ENCODE measurements around the gene MCCC1.
"Not testable (repeated sequence)": the region's sequence is repeated elsewhere in the genome, so short reads cannot be mapped to it uniquely, and the experiment has no call there.

The MCCC1 gene

DNA sequence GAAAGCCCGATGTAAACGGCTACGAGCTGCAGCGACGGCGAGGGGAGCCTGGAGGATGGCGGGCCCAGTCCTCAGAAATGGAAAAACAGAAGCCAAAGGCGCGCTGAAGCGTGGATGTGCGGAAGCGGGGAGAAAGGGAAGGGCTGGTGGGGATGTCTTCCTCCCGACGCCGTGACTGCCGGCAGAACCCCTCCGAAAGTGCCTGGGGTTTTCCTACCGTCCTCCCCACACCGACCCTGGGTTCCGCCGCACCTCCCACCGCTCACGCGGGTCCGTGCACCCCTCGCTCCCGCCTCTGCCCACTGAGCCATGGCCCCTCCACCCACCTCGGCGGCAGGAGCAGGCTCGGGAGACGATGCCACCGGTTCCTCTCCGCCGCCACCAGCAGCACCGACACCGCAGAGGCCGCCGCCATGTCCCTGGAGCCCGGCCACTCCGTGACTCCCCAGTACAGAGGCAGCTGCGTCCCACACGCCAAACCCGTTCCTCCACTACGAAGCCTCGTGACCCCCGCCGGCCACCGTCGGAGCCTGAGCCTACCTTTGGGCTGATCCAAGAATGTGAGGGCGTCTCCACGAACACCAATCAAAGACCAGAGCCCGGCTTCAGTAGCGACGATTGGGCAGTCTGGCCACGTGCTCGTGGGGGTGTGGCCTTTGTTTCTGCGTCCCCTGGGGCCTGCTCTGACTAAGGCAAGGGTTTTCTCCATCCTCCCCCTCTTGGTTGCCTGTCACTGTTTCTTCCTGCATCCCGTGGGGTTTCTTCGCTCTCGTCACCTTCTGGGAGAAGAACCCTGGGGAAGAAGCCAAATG, at the start of gene MCCC1:
Gene MCCC1, minus strand, starts transcription at position 471 of the 812 bp plus-strand sequence. Its CDS starts 56 bp downstream, at position 415.
- peak; percentile 92 to 98 for DNase-seq (ENCODE audit: low read depth in 1 of 2, low spot score in 1 of 2)

DNA sequence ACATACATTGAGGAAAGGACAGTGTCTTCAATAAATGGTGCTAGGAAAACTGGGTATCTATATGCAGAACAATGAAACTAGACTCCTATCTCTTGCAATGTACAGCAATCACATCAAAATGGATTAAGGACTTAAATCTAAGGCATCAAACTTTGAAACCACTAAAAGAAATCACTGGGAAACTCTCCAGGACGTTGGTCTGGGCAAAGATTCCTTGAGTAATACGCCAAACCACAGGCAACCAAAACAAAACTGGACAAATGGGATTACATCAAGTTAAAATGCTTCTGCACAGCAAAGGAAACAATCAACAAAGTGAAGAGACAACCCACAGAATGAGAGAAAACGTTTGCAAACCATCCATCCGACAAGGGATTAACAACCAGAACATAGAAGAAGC, 48.8 kb upstream of the MCCC1 start:
- DNase-seq (ENCODE audit: low read depth in 1 of 2, low spot score in 1 of 2), result no peak

DNA sequence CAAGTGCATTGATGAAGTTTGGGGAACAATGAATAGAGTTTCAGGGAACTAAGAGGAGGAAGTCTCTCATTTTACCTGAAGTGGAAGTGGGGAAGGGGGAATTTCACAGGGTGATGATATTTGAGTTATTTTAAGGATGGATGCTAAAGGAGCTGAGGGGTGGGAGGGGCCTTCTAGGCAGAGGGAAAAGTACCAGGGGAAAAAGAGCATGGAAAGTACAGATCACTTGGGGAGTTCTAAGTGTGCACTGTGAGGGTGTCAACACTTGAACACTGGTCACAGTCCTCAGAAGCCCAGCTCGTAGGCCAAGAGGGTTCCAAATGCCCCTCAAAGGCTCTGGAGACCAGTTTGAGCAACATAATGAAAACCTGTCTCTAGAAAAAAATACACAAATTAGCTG, 45.1 kb upstream of the MCCC1 start:
- DNase-seq (ENCODE audit: low read depth in 1 of 2, low spot score in 1 of 2), result no peak

DNA sequence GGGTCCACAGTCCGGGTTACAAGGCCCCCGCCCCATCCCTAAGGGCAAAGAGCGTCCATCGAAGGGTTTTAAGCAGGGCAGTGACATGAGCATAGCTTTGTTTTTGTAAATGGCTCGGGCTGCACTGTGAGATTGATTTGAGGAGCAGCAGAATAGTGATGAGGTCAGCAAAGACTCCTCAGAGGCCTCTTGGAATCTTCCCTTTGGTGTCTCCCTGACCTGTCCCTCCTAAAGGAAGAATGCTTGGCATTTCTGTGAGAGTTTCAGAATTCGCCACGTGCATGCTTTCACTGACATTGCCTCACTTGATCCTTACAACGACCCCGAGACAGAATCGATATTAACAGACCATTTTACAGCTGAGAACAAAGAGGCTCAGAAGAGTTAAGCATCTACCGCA, 42.9 kb upstream of the MCCC1 start:
- no peak for DNase-seq (ENCODE audit: low read depth in 1 of 2, low spot score in 1 of 2)

DNA sequence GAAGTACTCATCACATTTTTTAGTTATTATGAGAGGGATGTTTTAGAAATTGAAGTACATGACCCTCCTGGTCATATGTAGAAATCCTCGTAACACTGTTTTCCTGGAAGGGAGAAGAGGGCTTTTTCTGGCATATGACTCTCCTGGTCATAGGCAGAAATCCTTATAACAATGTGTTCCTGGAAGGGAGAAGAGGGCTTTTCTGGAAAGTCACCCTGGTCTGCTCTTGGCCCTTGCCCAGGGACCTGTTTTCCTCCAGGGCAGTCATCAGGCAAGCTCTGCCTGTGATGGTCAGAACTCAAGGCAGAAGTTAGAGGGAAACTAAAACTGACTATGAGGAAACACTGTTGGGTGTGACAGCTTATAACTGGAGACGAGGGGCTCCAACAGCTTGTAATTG, 35.5 kb upstream of the MCCC1 start:
- DNase-seq (ENCODE audit: low read depth in 1 of 2, low spot score in 1 of 2), result no peak

DNA sequence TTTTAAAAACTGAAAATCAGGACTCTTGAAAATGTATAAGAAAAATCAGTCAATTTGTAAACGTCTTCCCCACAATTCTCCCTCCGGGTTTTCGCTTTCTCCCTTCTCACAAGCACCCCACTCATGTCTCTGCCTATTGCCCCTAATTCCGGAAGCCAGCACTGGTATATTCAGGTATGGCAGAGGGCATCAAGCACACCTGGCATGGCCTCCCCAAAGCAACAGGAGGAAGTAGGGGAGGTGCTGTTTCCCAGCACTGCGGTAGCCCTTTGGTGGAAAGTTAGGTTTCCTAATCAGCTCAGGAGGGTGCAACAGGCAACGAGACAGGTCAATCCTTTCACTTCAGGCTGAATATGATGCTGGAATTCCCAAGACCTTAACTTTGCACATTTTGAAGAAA, 33.1 kb upstream of the MCCC1 start:
- no peak for DNase-seq (ENCODE audit: low read depth in 1 of 2, low spot score in 1 of 2)

DNA sequence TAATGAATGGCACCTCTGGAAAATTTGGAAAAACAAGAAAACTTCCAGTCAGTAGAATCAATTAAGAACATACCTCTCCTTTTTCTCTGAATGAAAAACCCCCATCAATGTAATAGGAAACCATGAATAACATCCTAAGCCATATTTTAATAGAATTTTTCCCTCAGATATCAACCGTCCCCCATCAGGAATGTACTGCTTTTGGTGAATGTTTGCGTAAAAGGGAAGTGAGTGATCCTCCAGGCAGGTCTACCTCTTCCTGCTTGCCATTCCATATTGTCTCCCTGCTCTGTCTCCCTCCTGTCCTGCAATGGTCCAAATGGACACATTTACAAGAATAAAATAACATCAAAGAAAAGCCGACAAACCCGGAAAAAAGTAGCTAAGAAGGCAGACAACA, 32.4 kb upstream of the MCCC1 start:
- no peak for DNase-seq (ENCODE audit: low read depth in 1 of 2, low spot score in 1 of 2)

DNA sequence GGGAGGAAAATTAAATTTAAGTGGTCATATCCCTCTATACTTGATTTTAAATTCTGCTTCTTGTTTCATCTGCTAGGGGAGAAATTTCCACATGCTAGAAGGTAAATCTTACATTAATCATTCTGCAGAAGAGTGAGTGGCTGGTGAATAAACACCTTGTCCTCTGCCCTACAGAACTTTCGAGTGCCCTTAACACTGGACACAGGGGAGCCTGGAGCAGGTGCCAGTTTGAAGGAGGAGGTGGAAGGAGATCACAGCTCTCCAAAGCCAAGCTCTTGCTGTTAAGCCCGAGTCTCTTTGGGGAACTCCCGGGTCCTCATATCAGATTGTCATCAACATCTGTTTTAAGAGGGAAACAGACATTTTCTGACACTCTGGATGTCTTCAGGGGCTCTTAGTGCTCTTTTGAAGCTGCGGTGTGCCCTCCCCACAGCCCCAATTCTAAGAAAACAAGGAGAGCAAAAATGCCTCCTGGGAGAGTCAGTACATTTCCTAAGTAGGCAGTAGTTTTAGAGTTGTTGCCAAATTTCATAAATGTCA, 32.0 kb upstream of the MCCC1 start:
- DNase-seq (ENCODE audit: low read depth in 1 of 2, low spot score in 1 of 2), result no peak

DNA sequence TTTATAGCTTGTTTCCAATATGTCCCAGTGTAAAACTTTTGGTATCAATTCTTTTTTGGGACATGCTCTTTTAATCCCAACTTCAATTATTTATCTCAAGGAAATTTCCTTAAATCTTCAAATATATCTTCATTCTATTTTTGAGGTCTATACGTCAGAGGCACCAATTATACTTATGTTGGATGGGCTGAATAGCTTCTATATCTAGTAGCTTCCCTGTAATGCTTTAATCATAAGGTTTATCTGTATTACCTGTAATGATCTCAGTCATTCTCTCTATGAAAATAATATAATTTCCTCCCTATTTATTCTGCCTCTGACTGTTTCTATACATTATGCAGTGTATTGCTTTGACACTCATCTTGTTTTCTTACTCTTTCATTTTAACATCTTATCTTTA, 29.9 kb upstream of the MCCC1 start:
- DNase-seq (ENCODE audit: low read depth in 1 of 2, low spot score in 1 of 2), result no peak

DNA sequence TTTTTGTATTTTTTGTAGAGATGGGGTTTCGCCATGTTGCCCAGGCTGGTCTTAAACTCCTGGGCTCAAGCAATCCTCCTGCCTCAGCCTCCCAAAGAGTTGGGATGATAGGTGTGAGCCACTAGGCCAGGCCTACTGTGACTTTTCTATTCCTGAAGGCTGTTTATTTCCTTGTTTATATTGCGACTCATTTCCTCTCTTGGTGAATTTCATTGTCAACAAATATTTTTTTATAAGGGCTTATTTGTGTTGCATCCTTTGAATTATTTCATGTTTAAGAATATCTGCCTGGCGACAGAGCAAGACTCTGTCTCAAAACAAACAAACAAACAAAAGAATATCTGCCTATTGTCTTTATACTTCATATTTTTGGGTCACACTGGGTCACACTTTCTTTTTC, 29.4 kb upstream of the MCCC1 start:
- no peak for DNase-seq (ENCODE audit: low read depth in 1 of 2, low spot score in 1 of 2)

DNA sequence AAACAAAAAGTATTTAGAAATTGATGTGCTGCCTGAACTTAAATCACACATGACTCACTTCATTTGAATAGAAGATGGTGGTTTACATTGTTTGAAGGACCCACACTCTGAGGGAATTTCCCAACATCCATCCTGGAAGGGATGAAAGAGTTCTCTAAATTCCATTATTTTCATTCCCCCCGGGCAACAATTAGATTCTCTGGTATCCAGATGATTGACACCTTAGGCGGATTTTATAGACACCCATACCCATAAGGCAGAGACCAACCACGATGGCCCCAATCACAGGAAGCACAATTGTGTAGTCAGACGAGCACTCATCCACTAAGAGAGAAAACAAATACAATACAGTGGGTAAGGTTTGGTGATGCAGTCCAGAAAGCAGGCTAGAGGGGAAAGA, 24.6 kb upstream of the MCCC1 start:
- DNase-seq (ENCODE audit: low read depth in 1 of 2, low spot score in 1 of 2), result no peak

DNA sequence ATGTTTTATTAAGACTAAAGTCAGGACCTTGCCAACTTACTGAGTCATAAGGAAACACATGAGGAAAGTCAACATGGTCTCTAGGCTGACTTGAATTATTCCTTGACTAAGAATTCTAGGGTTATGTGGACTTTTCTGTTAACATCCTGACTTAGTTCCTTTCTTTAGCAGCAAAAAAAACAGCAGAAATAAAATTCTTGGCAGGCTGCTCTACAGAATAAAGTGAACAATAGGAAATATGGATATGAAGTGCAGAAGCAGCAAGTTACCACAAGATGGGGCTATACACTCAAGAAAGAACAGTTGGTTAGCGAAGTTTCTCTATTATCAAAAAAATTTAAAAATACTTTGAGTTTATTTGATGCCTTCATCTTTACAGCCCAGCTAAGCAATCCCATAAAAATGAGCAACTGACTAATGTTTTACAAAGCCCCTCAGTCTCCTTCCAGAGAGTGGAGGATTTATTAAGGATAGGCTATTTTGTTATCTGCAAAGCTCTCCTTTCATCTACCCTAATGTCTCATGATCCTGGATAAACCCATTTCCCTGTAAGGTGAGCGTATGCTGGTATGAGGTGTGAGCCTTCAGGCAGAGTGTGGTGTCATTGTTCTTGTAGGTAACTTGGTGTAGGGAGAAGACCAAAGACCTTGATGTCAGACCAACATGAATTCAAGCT, 23.1 kb upstream of the MCCC1 start:
- DNase-seq (ENCODE audit: low read depth in 1 of 2, low spot score in 1 of 2), result peak in 1 of 2 donors; percentile 8

DNA sequence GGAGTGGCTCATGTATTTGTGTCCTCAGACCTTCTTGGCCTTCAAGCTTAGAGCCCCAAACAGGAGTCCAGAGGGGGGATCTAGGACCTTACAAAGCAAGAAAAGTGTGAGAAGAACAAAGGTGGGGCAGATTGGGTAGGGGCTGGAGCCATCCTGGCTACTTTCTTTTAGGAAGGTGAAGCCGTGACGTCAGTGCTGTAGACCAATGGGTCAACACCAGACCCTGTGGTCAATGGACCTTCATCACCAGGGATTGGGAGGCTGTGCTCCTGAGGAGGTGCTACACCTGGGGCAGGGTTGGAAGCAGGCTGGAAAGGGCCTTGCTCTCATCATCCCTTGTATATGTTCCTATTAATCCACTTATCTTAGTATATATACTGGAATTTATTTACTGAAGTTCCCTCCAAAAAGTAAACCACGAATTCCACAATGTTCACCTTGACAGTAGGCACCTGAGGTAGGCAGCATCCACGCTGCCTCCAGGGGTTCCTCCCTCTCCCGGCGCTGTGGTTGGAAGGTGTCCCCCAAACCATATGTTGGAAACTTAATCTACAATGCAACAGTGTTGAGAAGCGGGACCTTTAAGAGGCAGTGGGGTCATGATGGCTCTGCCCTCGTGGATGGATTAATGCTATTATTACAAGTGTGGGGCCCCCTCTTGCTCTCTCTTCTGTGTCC, 21.4 kb upstream of the MCCC1 start:
- no peak for DNase-seq (ENCODE audit: low read depth in 1 of 2, low spot score in 1 of 2)

DNA sequence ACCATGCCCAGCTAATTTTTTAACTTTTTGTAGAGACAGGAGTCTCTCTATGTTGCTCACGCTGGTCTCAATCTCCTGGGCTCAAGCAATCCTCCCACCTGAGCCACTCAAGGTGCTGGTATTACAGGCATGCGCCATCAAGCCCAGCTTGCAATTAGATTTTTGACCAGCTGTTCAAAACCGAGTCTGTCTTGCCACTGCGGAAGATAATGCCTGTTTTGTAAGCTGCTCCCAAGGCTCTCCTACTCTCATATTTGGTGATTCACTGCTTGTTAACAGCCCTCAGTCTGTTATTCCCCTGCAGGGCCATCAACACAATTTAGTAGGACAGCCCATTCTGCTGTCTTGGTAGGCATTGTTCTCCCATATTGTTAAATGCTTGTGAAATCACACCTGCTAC, 17.8 kb upstream of the MCCC1 start:
- no peak for DNase-seq (ENCODE audit: low read depth in 1 of 2, low spot score in 1 of 2)

DNA sequence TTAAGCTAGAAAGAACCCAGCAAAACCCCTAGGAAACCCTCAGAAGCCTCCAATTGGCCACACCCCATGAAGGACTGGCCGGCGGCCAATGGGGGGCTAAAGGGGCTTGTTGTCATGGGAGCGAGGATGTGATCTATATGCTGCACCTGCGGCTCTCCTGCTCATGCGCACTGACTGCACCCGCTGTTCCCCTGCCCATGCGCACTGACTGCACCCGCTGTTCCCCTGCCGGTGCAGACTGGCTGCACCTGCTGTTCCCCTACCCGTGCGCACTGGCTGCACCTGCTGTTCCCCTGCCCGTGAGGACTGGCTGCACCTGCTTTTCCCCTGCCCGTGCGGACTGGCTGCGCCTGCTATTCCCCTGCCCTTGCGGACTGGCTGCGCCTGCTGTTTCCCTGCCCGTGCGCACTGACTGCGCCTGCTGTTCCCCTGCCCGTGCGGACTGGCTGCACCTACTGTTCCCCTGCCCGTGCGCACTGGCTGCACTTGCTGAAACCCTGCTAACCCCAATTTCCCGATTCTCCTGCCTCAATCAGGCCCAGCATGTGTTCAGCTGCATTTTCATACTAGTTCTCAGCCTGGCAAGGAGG, 16.8 kb upstream of the MCCC1 start:
- peak; percentile 19 to 42 for DNase-seq (ENCODE audit: low read depth in 1 of 2, low spot score in 1 of 2)

DNA sequence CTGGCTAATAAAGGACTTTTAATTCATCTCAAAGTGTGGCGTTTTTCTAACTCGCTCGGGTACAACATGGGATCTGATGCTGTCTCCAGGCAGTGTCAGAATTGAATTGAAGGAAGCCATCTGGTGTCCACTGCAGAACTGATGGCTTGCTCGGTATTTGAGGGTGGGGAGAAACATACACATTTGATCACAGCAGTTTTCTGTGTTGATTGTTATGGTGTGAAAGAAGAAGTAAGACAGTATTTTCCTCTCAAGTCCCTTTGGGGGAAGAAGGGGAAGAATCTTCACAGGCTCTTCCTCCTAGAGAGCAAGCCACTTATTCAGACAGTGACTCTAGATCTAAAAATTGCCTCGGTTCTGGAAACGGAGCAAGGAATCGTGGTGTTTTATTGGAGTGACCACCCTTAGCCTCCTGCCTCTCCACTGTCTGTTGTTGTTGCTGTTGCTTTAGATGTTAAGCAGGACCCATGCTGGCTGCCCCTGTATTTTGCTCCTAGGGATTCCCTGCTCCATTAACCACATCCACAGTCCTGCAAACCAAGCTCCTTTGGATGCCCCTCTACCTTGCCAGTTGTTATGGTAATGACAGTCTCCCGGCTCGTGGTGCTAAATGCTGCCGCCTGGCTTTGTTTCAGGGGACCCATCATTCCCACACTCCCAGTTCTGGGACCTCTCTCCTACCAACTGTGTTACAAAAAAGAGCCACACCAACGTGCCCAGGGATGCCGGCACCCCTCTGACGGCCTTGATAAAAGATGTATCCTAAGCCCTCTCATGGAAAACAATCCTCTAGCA, 15.3 kb upstream of the MCCC1 start:
- no peak for DNase-seq (ENCODE audit: low read depth in 1 of 2, low spot score in 1 of 2)

DNA sequence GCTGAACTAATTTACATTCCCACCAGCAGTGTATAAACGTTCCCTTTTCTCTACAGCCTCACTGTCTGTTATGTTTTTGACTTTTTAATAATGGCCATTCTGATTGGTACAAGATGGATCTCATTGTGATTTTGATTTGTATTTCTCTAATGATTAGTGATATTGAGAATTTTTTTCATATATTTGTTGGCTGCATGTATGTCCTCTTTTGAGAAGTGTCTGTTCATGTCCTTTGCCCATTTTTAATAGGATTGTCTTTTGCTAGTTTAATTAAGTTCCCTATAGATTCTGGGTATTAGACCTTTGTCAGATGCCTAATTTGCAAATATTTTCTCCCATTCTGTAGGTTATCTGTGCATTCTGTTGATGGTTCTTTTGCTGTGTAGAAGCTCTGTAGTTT, 10.6 kb upstream of the MCCC1 start:
- DNase-seq (ENCODE audit: low read depth in 1 of 2, low spot score in 1 of 2), result not testable (repeated sequence)

DNA sequence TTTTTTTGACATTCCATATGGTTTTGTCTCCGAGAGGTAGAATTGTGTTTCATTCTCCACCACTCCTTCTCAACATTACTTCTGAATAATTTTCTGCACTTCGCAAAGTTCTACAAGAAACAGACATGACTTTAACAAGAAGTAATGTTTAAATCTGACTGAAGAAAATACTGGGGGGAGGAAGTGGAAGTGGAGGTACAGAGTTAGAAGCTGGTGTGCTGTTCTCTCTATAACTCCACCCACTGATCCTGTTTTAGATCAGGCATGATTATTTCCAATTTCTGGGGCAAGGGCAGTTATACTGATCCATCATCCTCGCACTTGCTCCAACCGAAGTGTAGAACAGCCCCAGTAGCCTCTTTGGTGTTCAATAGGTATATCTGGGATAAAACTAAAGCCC, 9.2 kb upstream of the MCCC1 start:
- DNase-seq (ENCODE audit: low read depth in 1 of 2, low spot score in 1 of 2), result no peak

DNA sequence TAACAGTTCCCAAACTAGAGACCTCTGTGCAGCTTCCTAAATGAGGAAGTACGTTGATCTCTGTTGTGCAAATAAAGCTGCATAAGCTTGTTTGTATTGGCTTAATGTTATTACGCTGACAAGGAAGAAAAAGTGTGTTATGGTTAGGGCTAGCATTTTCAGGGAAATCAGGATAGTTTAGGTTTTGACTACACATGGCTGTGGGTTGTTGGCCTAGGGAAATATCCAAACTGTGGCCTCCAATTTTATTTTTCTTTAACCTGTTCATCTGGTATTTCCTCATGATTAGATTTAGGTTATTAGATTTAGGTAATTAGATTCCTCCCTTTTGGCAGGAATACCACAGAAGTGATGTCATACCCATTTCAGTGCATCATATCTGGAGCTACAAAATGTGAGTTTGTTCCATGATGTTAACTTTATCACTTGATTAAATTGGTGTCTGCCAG, 8.7 kb upstream of the MCCC1 start:
- DNase-seq (ENCODE audit: low read depth in 1 of 2, low spot score in 1 of 2), result no peak

DNA sequence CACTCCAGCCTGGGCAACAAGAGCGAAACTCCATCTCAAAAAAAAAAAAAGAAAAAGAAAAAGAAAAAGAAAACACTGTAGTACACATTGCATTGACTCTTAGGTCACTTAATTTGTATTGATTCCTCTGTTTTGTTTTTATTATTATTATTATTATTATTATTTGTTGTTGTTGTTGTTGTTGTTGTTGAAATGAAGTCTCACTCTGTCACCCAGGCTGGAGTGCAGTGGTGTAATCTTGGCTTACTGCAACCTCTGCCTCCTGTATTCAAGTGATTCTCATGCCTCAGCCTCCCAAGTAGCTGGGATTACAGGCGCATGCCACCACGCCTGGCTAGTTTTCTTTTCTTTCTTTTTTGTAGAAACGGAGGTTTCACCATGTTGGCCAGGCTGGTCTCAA, 8.1 kb upstream of the MCCC1 start:
- not testable (repeated sequence) for DNase-seq (ENCODE audit: low read depth in 1 of 2, low spot score in 1 of 2)

DNA sequence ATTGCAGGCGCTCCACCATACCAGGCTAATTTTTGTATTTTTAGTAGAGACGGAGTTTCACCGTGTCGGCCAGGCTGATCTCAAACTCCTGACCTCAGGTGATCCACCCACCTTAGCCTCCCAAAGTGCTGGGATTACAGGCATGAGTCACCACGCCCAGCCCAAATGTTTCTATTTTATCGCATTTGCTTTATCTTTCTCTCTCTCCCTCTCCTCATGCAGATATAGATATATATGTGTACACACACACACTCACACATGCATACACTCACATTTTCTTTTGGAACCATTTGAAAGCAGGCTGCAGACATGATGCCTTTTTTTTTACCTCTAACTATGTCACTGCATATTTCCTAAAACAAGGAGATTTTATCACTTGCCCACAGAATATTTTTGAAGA, 7.3 kb upstream of the MCCC1 start:
- no peak for DNase-seq (ENCODE audit: low read depth in 1 of 2, low spot score in 1 of 2)

Measured in activated CD4-positive, alpha-beta T cell treated with anti-CD3 and anti-CD28 coated beads, Interleukin-2, amount 50 U/mL, for 24 hours (primary cell).